ENCODE data around the gene NTNG2. TPM values are rescaled to one million over a fixed set of nuclear protein-coding genes. Genes with fewer than 3 reads are reported as not detected.

NTNG2 gene
- total RNA-seq, 1 donor from 2014 or later: 43.7 TPM

DNA sequence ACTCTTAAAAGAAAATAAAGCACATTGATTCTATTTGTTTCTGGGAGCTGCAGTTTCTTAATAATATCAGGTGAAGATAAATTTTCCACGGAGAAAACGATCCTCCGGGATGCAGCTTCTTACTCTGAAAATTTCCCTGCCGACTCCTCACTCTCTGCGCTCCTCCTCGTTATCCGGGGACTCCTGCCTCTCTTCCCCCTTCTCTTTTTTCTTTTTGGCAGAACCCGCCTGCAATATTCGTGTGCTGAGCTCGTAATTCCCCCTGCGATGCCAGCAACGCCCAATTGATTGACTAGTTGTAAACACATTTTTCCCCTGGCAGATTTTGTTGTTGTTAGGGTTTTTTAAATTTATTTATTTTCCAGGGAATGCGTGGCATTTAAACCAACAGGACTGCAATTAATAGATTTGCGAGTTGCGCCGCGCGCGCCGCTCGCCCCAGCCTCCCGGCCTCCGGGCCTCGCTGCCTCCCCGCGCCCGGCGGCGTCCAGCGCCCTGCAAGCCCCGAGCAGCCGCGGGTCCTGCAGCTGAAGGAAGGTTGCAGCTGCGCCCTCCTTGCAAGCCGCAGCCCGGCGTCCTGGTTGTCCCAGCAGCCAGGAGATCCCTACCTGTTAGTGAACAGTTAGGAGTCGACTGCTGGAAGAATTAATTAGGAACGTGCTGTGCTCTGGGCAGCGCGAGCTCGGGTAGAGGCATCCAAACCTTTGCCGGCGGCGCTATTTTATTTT lies 2.2 kb downstream of the NTNG2 start:
- peak; percentile 52 for DNase-seq
- peaks cover 35% of the 10 kb centered on the region for H3K4me1 Mint-ChIP-seq (ENCODE audit: low read depth, unreplicated experiment)
- H3K27me3 Mint-ChIP-seq (ENCODE audit: unreplicated experiment): peaks cover 11% of the 10 kb centered on the region
- TF ChIP-seq, protein P1, sequence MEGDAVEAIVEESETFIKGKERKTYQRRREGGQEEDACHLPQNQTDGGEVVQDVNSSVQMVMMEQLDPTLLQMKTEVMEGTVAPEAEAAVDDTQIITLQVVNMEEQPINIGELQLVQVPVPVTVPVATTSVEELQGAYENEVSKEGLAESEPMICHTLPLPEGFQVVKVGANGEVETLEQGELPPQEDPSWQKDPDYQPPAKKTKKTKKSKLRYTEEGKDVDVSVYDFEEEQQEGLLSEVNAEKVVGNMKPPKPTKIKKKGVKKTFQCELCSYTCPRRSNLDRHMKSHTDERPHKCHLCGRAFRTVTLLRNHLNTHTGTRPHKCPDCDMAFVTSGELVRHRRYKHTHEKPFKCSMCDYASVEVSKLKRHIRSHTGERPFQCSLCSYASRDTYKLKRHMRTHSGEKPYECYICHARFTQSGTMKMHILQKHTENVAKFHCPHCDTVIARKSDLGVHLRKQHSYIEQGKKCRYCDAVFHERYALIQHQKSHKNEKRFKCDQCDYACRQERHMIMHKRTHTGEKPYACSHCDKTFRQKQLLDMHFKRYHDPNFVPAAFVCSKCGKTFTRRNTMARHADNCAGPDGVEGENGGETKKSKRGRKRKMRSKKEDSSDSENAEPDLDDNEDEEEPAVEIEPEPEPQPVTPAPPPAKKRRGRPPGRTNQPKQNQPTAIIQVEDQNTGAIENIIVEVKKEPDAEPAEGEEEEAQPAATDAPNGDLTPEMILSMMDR (IDR thresholded peaks at IDR 0.05; ENCODE audit: partially characterized antibody, unreplicated experiment): no peak
- peaks cover 4% of the 10 kb centered on the region for H3K36me3 Mint-ChIP-seq (ENCODE audit: unreplicated experiment)
- H3K4me3 Mint-ChIP-seq (ENCODE audit: unreplicated experiment): peak overlapping the region; percentile 90
- peak overlapping the region; percentile 31 for H3K27ac Mint-ChIP-seq (ENCODE audit: unreplicated experiment)
- peaks cover 12% of the 10 kb centered on the region for H3K9me3 Mint-ChIP-seq (ENCODE audit: unreplicated experiment)

DNA sequence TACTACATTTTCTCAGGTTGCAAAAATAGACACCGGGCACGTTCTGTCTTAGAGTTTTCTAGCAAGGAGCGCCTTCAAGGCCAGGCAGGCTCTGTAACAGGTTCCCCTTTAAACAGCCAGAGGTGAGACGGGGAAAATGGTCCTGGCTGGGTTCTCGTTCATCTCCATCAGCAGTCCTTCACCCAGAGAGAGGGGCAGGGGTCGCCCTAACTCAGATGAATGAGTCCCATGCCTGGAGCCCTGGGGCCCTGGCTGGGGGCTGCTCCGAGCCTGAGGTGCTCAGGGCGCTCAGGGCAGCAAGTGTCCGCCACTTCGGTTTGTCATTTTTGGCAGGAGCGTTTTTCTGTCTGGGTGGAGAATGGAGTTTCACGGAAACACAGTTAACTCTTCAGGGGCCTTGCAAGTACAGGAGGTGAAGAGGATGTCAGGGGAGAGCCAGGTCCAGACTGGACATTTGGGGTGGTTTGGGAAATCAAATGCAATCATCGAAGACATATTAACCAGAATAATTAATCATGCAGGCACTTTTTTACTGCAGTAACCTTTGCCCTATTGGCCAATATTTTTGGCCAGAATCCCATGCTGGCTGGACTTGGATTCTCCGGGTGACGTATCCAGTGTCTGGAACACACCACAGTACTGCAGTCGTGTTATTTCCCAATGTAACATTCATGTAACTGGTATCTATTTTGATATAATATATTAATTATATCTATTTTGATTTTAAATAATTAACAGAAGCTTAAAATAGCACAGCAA lies 2.9 kb downstream of the NTNG2 start:
- Mint-ChIP-seq H3K4me1 (ENCODE audit: low read depth, unreplicated experiment) (peaks cover 32% of the 10 kb centered on the region), H3K27me3 (ENCODE audit: unreplicated experiment) (peaks cover 10% of the 10 kb centered on the region), H3K4me3 (ENCODE audit: unreplicated experiment) (peak overlapping the region; percentile 78), H3K9me3 (ENCODE audit: unreplicated experiment) (peaks cover 10% of the 10 kb centered on the region), H3K36me3 (ENCODE audit: unreplicated experiment) (peaks cover 4% of the 10 kb centered on the region), H3K27ac (ENCODE audit: unreplicated experiment) (no peak overlapping the region)
- TF ChIP-seq, protein P1 (IDR thresholded peaks at IDR 0.05; ENCODE audit: partially characterized antibody, unreplicated experiment): no peak
- DNase-seq: no peak

DNA sequence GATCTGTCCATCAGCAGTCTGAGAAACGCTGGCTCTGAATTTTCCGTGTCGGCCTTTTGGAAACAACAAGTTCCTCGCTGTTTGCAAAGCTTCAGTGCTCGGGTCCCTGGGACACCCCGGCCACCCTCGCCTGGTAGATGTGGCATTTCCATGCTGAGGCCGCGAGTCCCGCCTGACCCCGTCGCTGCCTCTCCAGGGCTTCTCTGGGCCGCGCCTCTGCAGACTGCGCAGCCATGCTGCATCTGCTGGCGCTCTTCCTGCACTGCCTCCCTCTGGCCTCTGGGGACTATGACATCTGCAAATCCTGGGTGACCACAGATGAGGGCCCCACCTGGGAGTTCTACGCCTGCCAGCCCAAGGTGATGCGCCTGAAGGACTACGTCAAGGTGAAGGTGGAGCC lies 4.7 kb downstream of the NTNG2 start:
- H3K4me1 Mint-ChIP-seq (ENCODE audit: low read depth, unreplicated experiment): peaks cover 29% of the 10 kb centered on the region
- no peak for DNase-seq
- peaks cover 9% of the 10 kb centered on the region for H3K9me3 Mint-ChIP-seq (ENCODE audit: unreplicated experiment)
- TF ChIP-seq, protein P1 (IDR thresholded peaks at IDR 0.05; ENCODE audit: partially characterized antibody, unreplicated experiment): peak; percentile 31
- H3K36me3 Mint-ChIP-seq (ENCODE audit: unreplicated experiment): peaks cover 4% of the 10 kb centered on the region
- H3K27me3 Mint-ChIP-seq (ENCODE audit: unreplicated experiment): peaks cover 10% of the 10 kb centered on the region
- H3K4me3 Mint-ChIP-seq (ENCODE audit: unreplicated experiment): peak overlapping the region; percentile 53
- no peak overlapping the region for H3K27ac Mint-ChIP-seq (ENCODE audit: unreplicated experiment)

DNA sequence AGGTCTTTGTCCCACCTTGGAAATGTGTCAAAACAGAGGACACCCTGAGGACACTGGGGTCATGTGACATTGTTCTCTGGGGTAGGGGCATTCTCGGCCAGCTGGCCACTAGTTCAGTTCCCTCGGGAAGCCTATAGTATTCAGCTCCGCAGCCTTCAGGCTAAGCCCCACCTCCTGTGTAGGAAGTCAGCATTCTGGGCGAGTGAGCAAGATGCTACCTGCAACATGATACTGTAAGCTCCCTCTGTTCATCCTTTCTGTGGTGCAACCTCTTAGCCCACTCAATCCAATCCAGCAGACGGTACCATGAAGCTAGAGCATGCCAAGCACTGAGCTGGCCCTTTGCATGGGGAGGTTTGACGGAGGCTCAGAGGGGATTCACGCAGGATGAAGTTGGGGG lies 5.3 kb downstream of the NTNG2 start:
- Mint-ChIP-seq H3K27me3 (ENCODE audit: unreplicated experiment) (peaks cover 10% of the 10 kb centered on the region), H3K4me1 (ENCODE audit: low read depth, unreplicated experiment) (peaks cover 31% of the 10 kb centered on the region), H3K36me3 (ENCODE audit: unreplicated experiment) (peaks cover 4% of the 10 kb centered on the region), H3K27ac (ENCODE audit: unreplicated experiment) (peak overlapping the region; percentile 48), H3K4me3 (ENCODE audit: unreplicated experiment) (peak overlapping the region; percentile 53), H3K9me3 (ENCODE audit: unreplicated experiment) (peaks cover 8% of the 10 kb centered on the region)
- TF ChIP-seq, protein P1 (IDR thresholded peaks at IDR 0.05; ENCODE audit: partially characterized antibody, unreplicated experiment): no peak
- no peak for DNase-seq

DNA sequence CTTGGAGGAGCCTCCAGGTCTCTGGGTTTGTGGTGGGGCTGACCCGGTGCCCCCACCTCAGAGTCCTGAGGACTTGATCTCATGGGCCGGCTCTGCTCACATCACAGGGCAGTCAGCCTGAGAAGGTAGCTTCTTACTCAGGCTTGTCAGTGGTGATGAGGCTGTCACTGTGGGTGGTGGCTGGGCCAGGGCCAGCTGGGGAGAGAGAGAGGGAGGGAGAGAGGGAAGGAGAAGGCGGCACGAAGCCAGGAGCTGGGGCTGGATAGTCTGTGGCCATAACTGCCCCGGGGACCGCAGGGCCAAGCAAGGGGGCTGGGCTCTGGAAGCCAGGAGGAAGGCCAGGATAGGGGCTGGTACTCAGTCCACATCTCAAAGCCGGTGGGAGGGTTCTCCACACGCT lies 6.5 kb downstream of the NTNG2 start:
- no peak for DNase-seq
- no peak overlapping the region for H3K4me3 Mint-ChIP-seq (ENCODE audit: unreplicated experiment)
- H3K9me3 Mint-ChIP-seq (ENCODE audit: unreplicated experiment): peaks cover 6% of the 10 kb centered on the region
- TF ChIP-seq, protein P1 (IDR thresholded peaks at IDR 0.05; ENCODE audit: partially characterized antibody, unreplicated experiment): no peak
- peaks cover 8% of the 10 kb centered on the region for H3K27me3 Mint-ChIP-seq (ENCODE audit: unreplicated experiment)
- H3K36me3 Mint-ChIP-seq (ENCODE audit: unreplicated experiment): peaks cover 1% of the 10 kb centered on the region
- no peak overlapping the region for H3K27ac Mint-ChIP-seq (ENCODE audit: unreplicated experiment)
- H3K4me1 Mint-ChIP-seq (ENCODE audit: low read depth, unreplicated experiment): peaks cover 28% of the 10 kb centered on the region

All from glutamatergic neuron (in vitro differentiated cells).